C4-2B (cell line): ENCODE results near the gene SOWAHC.

Experiments used
- CTCF ChIP-seq: fragments of 450-650 bp; conservative IDR thresholded peaks from 2 replicates; pipeline ENCODE4 v1.5.1; 2017; ENCODE audit warnings: mild to moderate bottlenecking
- ZFX ChIP-seq: fragments of 450-650 bp; IDR thresholded peaks from 2 replicates; pipeline ENCODE4 v1.6.1; 2017

- TF ChIP-seq CTCF = no peak
- TF ChIP-seq ZFX = no peak
These were observed 40.3 kb downstream of the SOWAHC start for GRCh38 chr2:109654326-109655050.
